ENCODE measurements around the gene LDAF1. TPM values are rescaled to one million over a fixed set of nuclear protein-coding genes. Genes with fewer than 3 reads are reported as not detected.

The LDAF1 gene
- total RNA-seq, 1 donor = 15.7 TPM

GRCh38 chr16:21197621-21198020 is 39.1 kb downstream of the LDAF1 start:
- H3K4me1 ChIP-seq (ENCODE audit: insufficient read depth, low read length) = no peaks in the 10 kb centered on the region
- no peaks in the 10 kb centered on the region for H3K9me3 ChIP-seq (ENCODE audit: low read depth, low read length)
- peaks cover 3% of the 10 kb centered on the region for H3K27me3 ChIP-seq (ENCODE audit: insufficient read depth, low read length)
- no peak overlapping the region for H3K4me3 ChIP-seq (ENCODE audit: low read length)

GRCh38 chr16:21199607-21200218 is 41.2 kb downstream of the LDAF1 start:
- no peak overlapping the region for H3K4me3 ChIP-seq (ENCODE audit: low read length)
- H3K9me3 ChIP-seq (ENCODE audit: low read depth, low read length) = no peaks in the 10 kb centered on the region
- H3K4me1 ChIP-seq (ENCODE audit: insufficient read depth, low read length) = no peaks in the 10 kb centered on the region
- peaks cover 3% of the 10 kb centered on the region for H3K27me3 ChIP-seq (ENCODE audit: insufficient read depth, low read length)

GRCh38 chr16:21203155-21203797 is 44.8 kb downstream of the LDAF1 start:
- Histone ChIP-seq H3K9me3 (ENCODE audit: low read depth, low read length) (no peaks in the 10 kb centered on the region), H3K4me1 (ENCODE audit: insufficient read depth, low read length) (no peaks in the 10 kb centered on the region), H3K27me3 (ENCODE audit: insufficient read depth, low read length) (peaks cover 3% of the 10 kb centered on the region), H3K4me3 (ENCODE audit: low read length) (no peak overlapping the region)

DNA sequence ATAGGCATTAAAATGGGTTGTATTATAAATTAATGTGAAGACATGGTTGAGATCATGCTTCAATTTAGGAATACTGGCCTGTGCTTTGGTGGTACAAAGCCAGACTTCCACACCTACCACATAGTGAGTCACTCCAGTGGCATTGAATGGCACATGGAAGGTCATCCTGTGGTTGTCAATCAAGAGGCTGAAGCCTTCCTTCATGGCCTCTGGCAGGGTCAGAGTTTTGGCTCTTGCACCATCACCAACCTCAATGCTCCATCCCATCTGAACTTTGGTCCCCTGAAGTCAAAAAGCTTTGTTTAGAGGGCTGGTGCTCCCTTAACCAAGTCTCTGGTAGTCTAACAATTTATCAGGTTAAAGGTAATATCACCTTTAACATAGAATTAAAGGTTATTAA is 46.8 kb downstream of the LDAF1 start:
- Histone ChIP-seq H3K27me3 (ENCODE audit: insufficient read depth, low read length) (peaks cover 3% of the 10 kb centered on the region), H3K4me1 (ENCODE audit: insufficient read depth, low read length) (no peaks in the 10 kb centered on the region), H3K9me3 (ENCODE audit: low read depth, low read length) (no peaks in the 10 kb centered on the region), H3K4me3 (ENCODE audit: low read length) (no peak overlapping the region)

DNA sequence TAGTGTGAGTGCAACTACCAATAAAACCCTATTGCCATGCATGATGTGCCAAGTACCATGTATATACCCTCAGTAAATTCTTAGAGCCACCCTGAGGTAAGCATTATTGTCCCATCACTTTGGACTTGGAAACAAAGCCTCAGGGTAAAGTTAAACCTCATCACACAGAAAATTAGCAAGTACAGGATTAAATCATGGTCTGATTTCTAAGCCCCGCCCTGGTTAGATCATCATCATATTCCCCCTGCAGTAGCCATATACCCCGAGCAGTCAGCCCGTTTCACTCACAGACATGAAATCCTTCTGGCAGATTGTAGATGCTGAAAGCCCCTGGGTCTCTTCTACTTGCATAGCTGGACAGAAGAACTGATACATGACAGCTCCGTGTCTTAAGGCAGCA is 48.1 kb downstream of the LDAF1 start:
- H3K9me3 ChIP-seq (ENCODE audit: low read depth, low read length) = no peaks in the 10 kb centered on the region
- H3K4me3 ChIP-seq (ENCODE audit: low read length) = no peak overlapping the region
- no peaks in the 10 kb centered on the region for H3K4me1 ChIP-seq (ENCODE audit: insufficient read depth, low read length)
- H3K27me3 ChIP-seq (ENCODE audit: insufficient read depth, low read length) = no peaks in the 10 kb centered on the region

DNA sequence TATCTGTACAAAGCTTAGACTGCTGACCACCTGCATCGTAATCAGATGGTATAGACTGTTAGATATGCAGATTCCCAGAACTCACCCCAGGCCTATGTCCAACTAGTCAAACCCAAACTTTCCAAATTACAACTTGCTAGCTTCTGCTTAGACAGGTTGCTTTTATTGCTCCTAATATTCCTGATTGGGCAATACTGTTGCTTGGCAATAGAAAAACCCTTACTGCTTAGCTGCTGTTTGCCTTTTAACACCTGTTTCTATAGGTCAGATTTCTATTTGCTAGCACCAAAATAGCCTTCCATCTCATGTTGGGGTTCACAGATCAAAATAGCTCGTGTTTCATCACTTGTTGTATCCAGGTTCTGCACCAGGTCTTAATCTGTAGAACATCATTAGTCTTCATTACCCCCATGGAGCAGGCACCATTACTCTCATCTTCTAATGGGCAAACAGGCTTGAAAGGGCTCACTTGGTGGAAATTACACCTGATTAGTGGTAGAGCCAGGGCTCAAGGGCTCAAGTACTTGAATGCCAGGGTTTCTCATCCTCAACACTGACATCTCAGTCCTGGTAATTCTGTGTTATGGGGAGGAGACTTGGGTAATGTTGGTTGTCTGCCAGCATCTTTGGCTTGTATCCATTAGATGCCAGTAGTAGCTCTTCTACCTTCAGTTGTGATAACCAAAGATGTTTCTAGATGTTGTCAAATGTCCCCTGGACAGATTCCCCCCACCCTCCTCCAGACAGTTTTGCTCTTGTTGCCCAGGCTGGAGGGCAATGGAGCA is 50.2 kb downstream of the LDAF1 start:
- H3K9me3 ChIP-seq (ENCODE audit: low read depth, low read length) = no peaks in the 10 kb centered on the region
- H3K27me3 ChIP-seq (ENCODE audit: insufficient read depth, low read length) = no peaks in the 10 kb centered on the region
- H3K4me3 ChIP-seq (ENCODE audit: low read length) = no peak overlapping the region
- H3K4me1 ChIP-seq (ENCODE audit: insufficient read depth, low read length) = no peaks in the 10 kb centered on the region

GRCh38 chr16:21211486-21211885 is 53.0 kb downstream of the LDAF1 start, which contains the start of gene ZP2:
ZP2 (minus strand) TSS chr16:21211574; CDS start chr16:21211547, 27 bp downstream.
- H3K9me3 ChIP-seq (ENCODE audit: low read depth, low read length) = no peaks in the 10 kb centered on the region

DNA sequence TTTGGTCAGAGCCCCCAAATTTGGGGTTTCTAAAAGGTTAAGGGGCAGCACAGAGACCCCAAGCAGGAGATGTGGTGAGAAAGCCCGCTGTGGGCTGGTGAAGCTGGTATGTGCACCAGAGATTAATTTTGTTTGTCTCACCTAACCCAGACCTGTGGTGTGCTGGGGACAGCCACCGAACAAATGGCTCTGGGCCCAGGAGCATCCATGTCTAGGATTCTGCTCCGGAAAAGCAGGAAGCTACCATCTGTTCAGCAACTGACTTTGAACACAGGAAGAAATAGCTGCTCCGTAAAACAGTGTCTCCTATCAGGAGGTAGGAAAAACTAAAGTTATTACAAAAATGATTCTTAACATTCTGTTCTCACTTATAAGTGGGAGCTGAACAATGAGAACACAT is 55.6 kb downstream of the LDAF1 start:
- Histone ChIP-seq H3K4me3 (ENCODE audit: low read length) (no peak overlapping the region), H3K27me3 (ENCODE audit: insufficient read depth, low read length) (no peaks in the 10 kb centered on the region), H3K4me1 (ENCODE audit: insufficient read depth, low read length) (no peaks in the 10 kb centered on the region), H3K9me3 (ENCODE audit: low read depth, low read length) (no peaks in the 10 kb centered on the region)

More at GRCh38 chr16:21211486-21211885, 53.0 kb downstream of the LDAF1 start, which contains the start of gene ZP2:
- H3K4me1 ChIP-seq (ENCODE audit: insufficient read depth, low read length) = no peaks in the 10 kb centered on the region
- no peaks in the 10 kb centered on the region for H3K27me3 ChIP-seq (ENCODE audit: insufficient read depth, low read length)
- no peak within 1 kb of the TSS for H3K4me3 ChIP-seq (ENCODE audit: low read length)

GRCh38 chr16:21217121-21217520 is 58.6 kb downstream of the LDAF1 start:
- Histone ChIP-seq H3K9me3 (ENCODE audit: low read depth, low read length) (no peaks in the 10 kb centered on the region), H3K4me3 (ENCODE audit: low read length) (no peak overlapping the region), H3K4me1 (ENCODE audit: insufficient read depth, low read length) (no peaks in the 10 kb centered on the region), H3K27me3 (ENCODE audit: insufficient read depth, low read length) (no peaks in the 10 kb centered on the region)

GRCh38 chr16:21218153-21218552 is 59.7 kb downstream of the LDAF1 start:
- no peaks in the 10 kb centered on the region for H3K4me1 ChIP-seq (ENCODE audit: insufficient read depth, low read length)
- H3K9me3 ChIP-seq (ENCODE audit: low read depth, low read length) = no peaks in the 10 kb centered on the region
- H3K27me3 ChIP-seq (ENCODE audit: insufficient read depth, low read length) = peaks cover 2% of the 10 kb centered on the region
- H3K4me3 ChIP-seq (ENCODE audit: low read length) = no peak overlapping the region

GRCh38 chr16:21219551-21219950 is 61.1 kb downstream of the LDAF1 start:
- Histone ChIP-seq H3K4me1 (ENCODE audit: insufficient read depth, low read length) (no peaks in the 10 kb centered on the region), H3K9me3 (ENCODE audit: low read depth, low read length) (no peaks in the 10 kb centered on the region), H3K27me3 (ENCODE audit: insufficient read depth, low read length) (peaks cover 2% of the 10 kb centered on the region), H3K4me3 (ENCODE audit: low read length) (no peak overlapping the region)

DNA sequence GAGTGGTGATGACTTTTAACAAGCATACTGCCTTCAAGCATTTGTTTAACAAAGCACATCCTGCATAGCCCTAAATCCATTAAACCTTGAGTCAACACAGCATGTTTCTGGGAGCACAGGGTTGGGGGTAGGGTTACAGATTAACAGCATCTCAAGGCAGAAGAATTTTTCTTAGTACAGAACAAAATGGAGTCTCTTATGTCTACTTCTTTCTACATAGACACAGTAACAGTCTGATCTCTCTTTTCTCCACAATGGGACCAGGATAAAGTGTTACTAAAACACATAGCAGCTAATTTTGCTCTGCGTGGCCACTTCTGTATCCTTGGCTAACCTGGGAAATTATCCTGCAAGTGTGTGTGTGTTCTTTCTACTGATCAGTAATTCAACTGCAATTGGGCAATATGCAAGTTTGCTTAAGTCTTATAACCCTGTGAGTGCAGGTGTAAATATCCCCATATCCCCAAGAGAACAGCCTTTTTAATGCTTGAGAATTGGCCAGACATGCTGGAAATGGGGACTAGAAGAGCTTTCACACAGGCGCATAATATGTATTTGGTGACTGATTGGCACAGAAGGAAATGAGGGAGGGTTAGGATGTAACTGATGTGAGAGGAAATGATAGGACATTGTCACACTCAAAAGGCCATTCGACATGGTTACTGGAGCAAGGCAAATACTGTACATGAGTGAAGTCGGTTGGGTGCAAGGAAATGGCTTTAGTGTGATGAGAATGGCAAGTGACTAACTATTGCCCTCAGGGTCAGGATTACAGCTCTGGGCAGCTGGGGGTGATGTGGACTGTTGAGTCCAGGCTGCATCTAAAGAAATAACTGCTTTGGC is 64.2 kb downstream of the LDAF1 start:
- Histone ChIP-seq H3K4me1 (ENCODE audit: insufficient read depth, low read length) (no peaks in the 10 kb centered on the region), H3K27me3 (ENCODE audit: insufficient read depth, low read length) (peaks cover 10% of the 10 kb centered on the region)

GRCh38 chr16:21223787-21224186 is 65.3 kb downstream of the LDAF1 start:
- H3K4me1 ChIP-seq (ENCODE audit: insufficient read depth, low read length) = no peaks in the 10 kb centered on the region
- H3K4me3 ChIP-seq (ENCODE audit: low read length) = no peak overlapping the region
- peaks cover 11% of the 10 kb centered on the region for H3K27me3 ChIP-seq (ENCODE audit: insufficient read depth, low read length)
- no peaks in the 10 kb centered on the region for H3K9me3 ChIP-seq (ENCODE audit: low read depth, low read length)

More for the DNA sequence above, 64.2 kb downstream of the LDAF1 start:
- H3K4me3 ChIP-seq (ENCODE audit: low read length) = no peak overlapping the region
- no peaks in the 10 kb centered on the region for H3K9me3 ChIP-seq (ENCODE audit: low read depth, low read length)

DNA sequence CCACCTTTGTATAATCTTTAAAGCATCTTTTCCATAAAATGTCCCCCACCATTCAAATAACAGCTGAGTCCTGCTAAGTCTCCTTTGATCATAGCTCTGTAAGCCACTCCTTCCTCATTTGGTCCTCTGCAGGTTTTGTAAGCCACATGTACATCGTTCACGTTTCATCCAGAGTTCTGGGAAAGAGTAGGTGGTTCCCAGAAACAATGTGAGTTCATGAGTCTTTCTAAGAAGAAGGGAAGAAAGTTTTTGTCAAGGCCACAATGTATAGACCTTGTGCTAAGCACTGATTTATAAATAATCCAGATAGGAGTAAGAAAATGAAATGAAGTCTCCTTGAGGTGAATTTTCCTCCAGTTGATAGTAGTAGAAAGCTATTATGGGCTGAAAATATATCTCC is 66.3 kb downstream of the LDAF1 start:
- H3K9me3 ChIP-seq (ENCODE audit: low read depth, low read length) = no peaks in the 10 kb centered on the region

DNA sequence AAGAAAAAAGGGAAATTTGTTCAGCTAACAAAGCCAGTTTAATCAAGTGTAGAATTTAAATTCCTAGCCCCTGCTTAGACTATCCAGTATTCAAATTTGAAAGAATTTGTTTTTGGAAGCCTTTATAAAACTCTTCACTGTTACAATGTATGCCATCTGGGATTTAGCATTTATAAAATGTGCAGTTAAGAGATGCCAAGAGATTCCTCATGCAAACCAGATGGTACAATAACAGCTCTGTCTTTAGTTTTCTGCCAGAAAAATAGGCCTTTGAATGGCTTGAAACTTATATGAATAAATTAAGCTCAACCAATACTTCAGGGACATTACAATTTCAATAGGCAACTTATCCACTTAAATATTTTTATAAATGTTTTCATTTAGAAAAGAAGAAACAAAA is 68.3 kb downstream of the LDAF1 start:
- no peaks in the 10 kb centered on the region for H3K4me1 ChIP-seq (ENCODE audit: insufficient read depth, low read length)
- H3K9me3 ChIP-seq (ENCODE audit: low read depth, low read length) = no peaks in the 10 kb centered on the region
- H3K4me3 ChIP-seq (ENCODE audit: low read length) = no peak overlapping the region
- peaks cover 16% of the 10 kb centered on the region for H3K27me3 ChIP-seq (ENCODE audit: insufficient read depth, low read length)

More for the DNA sequence above, 66.3 kb downstream of the LDAF1 start:
- peaks cover 12% of the 10 kb centered on the region for H3K27me3 ChIP-seq (ENCODE audit: insufficient read depth, low read length)
- H3K4me3 ChIP-seq (ENCODE audit: low read length) = no peak overlapping the region
- no peaks in the 10 kb centered on the region for H3K4me1 ChIP-seq (ENCODE audit: insufficient read depth, low read length)

Measured in mononuclear cell (primary cell).